Loucy (cell line): ENCODE results near the gene CPA5.

Experiments used
- H2AFZ ChIP-seq: fragments of 200-600 bp; sonication (generic); 2 replicates; pipeline ENCODE4 v1.6.0; 2016; ENCODE audit warnings: antibody characterized with exemption, mild to moderate bottlenecking, low read length, moderate library complexity
- H3F3A ChIP-seq: fragments of 200-600 bp; 2 replicates; pipeline ENCODE4 v1.6.0; 2016; ENCODE audit warnings: antibody characterized with exemption, low read depth, mild to moderate bottlenecking
- H3K27me3 ChIP-seq: fragments of 200-600 bp; sonication (generic); 2 replicates; pipeline ENCODE4 v1.6.1; 2014; ENCODE audit warnings: low read length, mild to moderate bottlenecking; ENCODE audit not compliant: insufficient read depth, poor library complexity, severe bottlenecking
- H3K36me3 ChIP-seq: fragments of 200-600 bp; sonication (generic); 2 replicates; pipeline ENCODE4 v1.6.1; 2016; ENCODE audit warnings: low read length; ENCODE audit not compliant: insufficient read depth
- H3K4me1 ChIP-seq: fragments of 200-600 bp; sonication (generic); 2 replicates; pipeline ENCODE4 v1.5.1; 2014; ENCODE audit warnings: low read length, mild to moderate bottlenecking; ENCODE audit not compliant: insufficient read depth, poor library complexity, severe bottlenecking
- H3K4me2 ChIP-seq: fragments of 200-600 bp; sonication (generic); 2 replicates; pipeline ENCODE4 v1.6.0; 2014; ENCODE audit warnings: antibody characterized with exemption, low read length, low read depth, mild to moderate bottlenecking; ENCODE audit not compliant: poor library complexity, severe bottlenecking
- H3K4me3 ChIP-seq: fragments of 200-600 bp; sonication (generic); 2 replicates; pipeline ENCODE4 v1.5.1; 2014; ENCODE audit warnings: low read length, mild to moderate bottlenecking, mixed read lengths; ENCODE audit not compliant: poor library complexity, severe bottlenecking
- H3K79me2 ChIP-seq: fragments of 200-600 bp; sonication (generic); 2 replicates; pipeline ENCODE4 v1.6.1; 2014; ENCODE audit warnings: low read length; ENCODE audit not compliant: insufficient read depth
- H3K9ac ChIP-seq: fragments of 200-600 bp; sonication (generic); 2 replicates; pipeline ENCODE4 v1.6.0; 2014; ENCODE audit warnings: mild to moderate bottlenecking, low read depth, low read length, moderate library complexity; ENCODE audit not compliant: poor library complexity, severe bottlenecking
- H3K9me2 ChIP-seq: fragments of 200-600 bp; sonication (generic); replicated peaks from 2 replicates; pipeline ENCODE4 v1.6.1; 2016; ENCODE audit warnings: low read depth, low read length, mixed read lengths
- H3K9me3 ChIP-seq: fragments of 200-600 bp; sonication (generic); 2 replicates; pipeline ENCODE4 v1.6.1; 2014; ENCODE audit warnings: mild to moderate bottlenecking, antibody characterized with exemption, low read length, low read depth; ENCODE audit not compliant: insufficient read depth
- H4K20me1 ChIP-seq: fragments of 200-600 bp; sonication (generic); 2 replicates; pipeline ENCODE4 v1.6.0; 2014; ENCODE audit warnings: antibody characterized with exemption, low read length, mild to moderate bottlenecking; ENCODE audit not compliant: insufficient read depth, poor library complexity, severe bottlenecking
- CTCF ChIP-seq: fragments of 200-600 bp; sonication (generic); conservative IDR thresholded peaks from 2 replicates; pipeline ENCODE4 v1.5.1; 2014; ENCODE audit warnings: mild to moderate bottlenecking, antibody characterized with exemption, low read length
- EZH2phosphoT487 ChIP-seq: fragments of 200-600 bp; IDR thresholded peaks from 2 replicates; pipeline ENCODE4 v1.6.1; 2018; ENCODE audit warnings: antibody characterized with exemption, mild to moderate bottlenecking, moderate library complexity, borderline replicate concordance

The CPA5 gene

DNA sequence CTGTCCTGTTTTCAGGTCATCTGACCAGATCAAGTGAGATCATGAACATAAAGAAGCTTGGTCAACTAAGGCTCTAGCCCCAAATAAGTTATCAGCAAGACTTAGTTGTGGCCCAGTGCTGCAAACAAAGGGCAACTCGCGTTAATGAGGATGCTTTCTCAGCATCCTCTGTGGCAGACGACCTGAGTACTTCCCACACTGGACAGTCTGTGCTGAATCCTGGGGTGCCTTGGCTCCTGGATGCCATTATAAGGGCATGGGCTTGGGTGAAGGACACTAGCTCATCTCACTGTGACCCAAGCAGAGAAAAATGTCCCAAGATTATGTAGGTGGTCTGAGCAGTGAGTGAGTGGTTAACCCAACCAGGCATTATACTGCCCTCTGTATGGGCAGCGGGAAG lies 13.9 kb downstream of the CPA5 start:
- Histone ChIP-seq H3K36me3 (no peaks in the 10 kb centered on the region), H3K79me2 (no peaks in the 10 kb centered on the region), H3K27me3 (no peaks in the 10 kb centered on the region), H2AFZ (no peak overlapping the region), H3K4me3 (no peak overlapping the region), H3K4me1 (no peaks in the 10 kb centered on the region), H3K9me2 (no peaks in the 10 kb centered on the region), H3K4me2 (no peak overlapping the region), H3F3A (no peaks in the 10 kb centered on the region), H3K9ac (no peak overlapping the region), H4K20me1 (no peaks in the 10 kb centered on the region), H3K9me3 (no peaks in the 10 kb centered on the region)
- no peak for TF ChIP-seq EZH2phosphoT487
- no peak; the same call in 1 of the 2 replicates for TF ChIP-seq CTCF

DNA sequence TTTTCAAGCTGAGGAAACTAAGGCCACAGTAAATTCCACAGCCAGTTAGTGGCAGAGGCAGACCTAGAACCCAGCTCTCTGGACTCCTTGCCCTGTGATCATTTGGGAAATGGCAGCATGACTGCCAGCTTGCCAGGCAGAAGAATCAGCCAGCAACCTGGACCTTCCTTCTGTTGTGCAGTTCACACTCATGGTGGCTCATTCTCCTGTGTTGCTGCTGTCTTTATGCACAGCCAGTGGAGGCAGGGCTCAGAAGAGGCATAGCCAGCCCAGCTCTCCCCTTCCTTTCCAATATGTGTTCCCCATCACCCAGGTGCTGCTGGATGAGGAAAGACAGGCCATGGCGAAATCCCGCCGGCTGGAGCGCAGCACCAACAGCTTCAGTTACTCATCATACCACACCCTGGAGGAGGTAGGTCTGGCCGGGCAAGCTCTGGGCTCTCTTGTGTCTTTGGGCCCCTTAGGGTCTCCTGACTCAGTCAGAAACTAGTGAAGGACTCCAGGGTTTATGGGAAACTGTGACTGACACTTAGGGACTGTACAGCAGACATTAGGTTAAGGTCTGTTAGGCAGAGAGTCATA lies 14.8 kb downstream of the CPA5 start:
- Histone ChIP-seq H4K20me1 (no peaks in the 10 kb centered on the region), H3K4me2 (no peak overlapping the region), H3K27me3 (no peaks in the 10 kb centered on the region), H3K4me1 (no peaks in the 10 kb centered on the region), H2AFZ (no peak overlapping the region), H3K9me2 (no peaks in the 10 kb centered on the region), H3K79me2 (no peaks in the 10 kb centered on the region), H3K9ac (no peak overlapping the region), H3F3A (no peaks in the 10 kb centered on the region), H3K36me3 (no peaks in the 10 kb centered on the region), H3K4me3 (no peak overlapping the region), H3K9me3 (no peaks in the 10 kb centered on the region)
- TF ChIP-seq CTCF (no peak), EZH2phosphoT487 (no peak)

- H3K9me2 ChIP-seq, result no peaks in the 10 kb centered on the region
- H4K20me1 ChIP-seq, result no peaks in the 10 kb centered on the region
- no peaks in the 10 kb centered on the region for H3K27me3 ChIP-seq
- H3K36me3 ChIP-seq, result no peaks in the 10 kb centered on the region
- no peaks in the 10 kb centered on the region for H3K4me1 ChIP-seq
- H3F3A ChIP-seq, result no peaks in the 10 kb centered on the region
- H3K4me3 ChIP-seq, result no peak overlapping the region
- H3K9ac ChIP-seq, result no peak overlapping the region
- TF ChIP-seq EZH2phosphoT487 (no peak), CTCF (no peak)
- H3K4me2 ChIP-seq, result no peak overlapping the region
- no peaks in the 10 kb centered on the region for H3K79me2 ChIP-seq
- H3K9me3 ChIP-seq, result no peaks in the 10 kb centered on the region
- H2AFZ ChIP-seq, result no peak overlapping the region
Observed at GRCh38 chr7:130360518-130360917, 15.9 kb downstream of the CPA5 start.
